T-helper 1 cell treated with Interleukin-12 subunit alpha and Interleukin-12 subunit beta and Interleukin-4 antibody, amounts not matched to agents 30 ng/mL and 1 ng/mL, for 36 hours (primary cell): ENCODE data around the gene TMEM63B. TPM values are rescaled to one million over a fixed set of nuclear protein-coding genes. Genes with fewer than 3 reads are reported as not detected.
"Not testable (repeated sequence)": the region's sequence is repeated elsewhere in the genome, so short reads cannot be mapped to it uniquely, and the experiment has no call there.

Source experiments
- intact Hi-C: fragments of 100-400 bp; cut with micrococcal nuclease; formaldehyde crosslinking; loops from one replicate; pipeline ENCODE4 v1.15.1; 2024
- total RNA-seq: library from RNA; stranded (reverse); gene quantifications from 2 replicates; pipeline ENCODE4 v1.2.3, GENCODE V29; 2022

Gene TMEM63B
- total RNA-seq, 1 donor from 2014 or later: 14.5 TPM

DNA sequence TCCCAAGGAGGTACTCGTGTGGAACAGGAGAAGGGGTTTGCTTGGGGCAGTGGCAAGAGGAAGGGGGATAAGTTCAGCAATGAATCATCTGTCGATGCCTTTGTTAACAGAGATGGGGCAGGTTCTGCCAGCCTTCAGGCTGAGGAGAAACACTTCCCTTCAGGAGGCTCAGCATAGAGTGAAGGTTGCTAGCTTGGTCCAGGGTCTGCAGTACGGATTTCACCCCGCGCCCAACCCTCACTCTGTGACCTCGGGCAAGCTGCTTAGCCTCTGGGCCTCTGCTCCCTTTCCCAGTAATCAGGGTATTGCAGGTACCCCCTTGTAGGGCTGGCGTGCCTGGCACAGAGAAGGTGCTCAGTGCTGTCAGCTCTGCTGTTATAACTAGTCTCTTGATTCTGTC lies 38.8 kb downstream of the TMEM63B start:
- intact Hi-C loops: no loop called here

DNA sequence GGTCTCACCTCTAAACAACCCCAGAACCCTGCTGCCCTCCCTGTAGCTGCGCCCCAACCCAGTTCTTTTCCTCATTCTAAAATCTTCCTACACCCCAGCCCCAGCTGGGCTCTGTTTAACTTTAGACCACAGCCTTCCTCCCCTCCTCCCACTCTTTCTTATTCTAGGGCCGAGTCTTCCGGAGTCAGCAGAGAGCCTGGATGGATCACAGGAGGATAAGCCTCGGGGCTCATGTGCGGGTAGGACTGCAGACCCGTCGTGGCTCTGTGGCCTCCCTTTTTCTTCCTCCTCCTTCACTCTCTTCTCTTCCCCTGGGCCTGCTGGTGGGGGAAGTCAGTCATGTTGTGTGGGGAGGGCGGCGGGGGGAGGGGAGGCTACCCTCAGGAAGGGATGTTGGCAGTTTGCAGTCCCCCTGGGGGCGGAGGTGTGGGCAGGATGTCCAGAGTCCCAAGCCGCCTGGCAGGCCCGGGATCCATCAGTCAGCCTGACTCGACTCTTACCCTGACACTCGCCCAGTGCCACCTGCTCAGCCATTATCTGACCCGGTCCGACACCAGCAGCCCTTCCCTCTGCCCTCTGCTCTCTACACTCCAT lies 39.3 kb downstream of the TMEM63B start:
- intact Hi-C loops: no loop called here

DNA sequence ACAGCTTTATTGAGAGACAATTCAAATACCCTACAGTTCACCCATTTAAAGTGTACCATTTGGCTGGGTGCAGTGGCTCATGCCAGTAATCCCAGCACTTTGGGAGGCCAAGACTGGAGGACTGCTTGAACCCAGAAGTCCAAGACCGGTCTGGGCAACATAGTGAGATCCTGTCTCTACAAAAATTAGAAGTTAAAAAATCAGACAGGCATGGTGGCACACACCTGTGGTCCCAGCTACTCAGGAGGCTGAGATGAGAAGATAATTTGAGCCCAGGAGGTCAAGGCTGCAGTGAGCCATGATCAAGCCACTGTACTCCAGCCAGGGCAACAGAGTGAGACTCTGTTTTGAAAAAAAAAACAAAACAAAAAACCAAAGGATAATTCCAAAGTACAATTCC lies 40.2 kb downstream of the TMEM63B start:
- intact Hi-C loops: no loop called here

DNA sequence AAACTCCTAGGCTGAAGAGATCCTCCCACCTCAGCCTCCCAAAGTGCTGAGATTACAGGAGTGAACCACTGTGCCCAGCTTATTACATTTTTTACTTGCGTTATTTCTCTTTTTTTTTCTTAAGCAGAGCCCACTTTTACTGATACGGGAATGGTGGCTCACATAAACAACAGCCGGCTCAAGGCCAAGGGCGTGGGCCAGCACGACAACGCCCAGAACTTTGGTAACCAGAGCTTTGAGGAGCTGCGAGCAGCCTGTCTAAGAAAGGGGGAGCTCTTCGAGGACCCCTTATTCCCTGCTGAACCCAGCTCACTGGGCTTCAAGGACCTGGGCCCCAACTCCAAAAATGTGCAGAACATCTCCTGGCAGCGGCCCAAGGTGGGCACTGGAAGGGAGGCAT lies 41.8 kb downstream of the TMEM63B start:
- intact Hi-C loops: no loop called here

DNA sequence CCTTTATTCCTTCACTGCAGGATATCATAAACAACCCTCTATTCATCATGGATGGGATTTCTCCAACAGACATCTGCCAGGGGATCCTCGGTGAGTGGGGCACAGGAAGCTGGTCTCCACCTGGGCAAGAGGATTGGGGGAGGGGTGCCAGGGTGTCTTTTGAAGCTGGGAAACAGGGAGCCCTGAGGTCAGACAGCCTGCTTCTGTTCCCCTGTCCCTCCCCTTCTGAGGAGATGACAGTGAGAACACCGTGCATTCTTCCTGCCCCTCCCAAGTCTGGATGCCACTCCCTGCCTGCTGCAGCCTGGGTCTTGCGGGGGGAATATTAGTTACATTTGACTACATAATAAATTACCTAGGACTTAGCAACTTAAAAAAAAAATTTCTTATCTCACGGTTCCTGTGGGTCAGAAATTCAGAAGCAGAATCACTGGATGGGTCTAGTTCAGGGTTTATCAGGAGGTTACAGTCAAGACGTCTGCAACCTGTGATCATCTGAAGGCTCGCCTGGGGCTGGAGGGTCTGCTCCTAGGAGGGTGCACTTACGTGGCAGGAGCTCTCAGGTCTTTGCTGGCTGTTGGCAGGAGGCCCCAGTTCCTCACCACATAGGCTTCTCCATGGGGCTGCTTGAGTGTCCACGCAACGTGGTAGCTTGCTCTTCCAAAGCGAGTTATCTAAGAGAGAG lies 42.7 kb downstream of the TMEM63B start:
- intact Hi-C loops: no loop called here

DNA sequence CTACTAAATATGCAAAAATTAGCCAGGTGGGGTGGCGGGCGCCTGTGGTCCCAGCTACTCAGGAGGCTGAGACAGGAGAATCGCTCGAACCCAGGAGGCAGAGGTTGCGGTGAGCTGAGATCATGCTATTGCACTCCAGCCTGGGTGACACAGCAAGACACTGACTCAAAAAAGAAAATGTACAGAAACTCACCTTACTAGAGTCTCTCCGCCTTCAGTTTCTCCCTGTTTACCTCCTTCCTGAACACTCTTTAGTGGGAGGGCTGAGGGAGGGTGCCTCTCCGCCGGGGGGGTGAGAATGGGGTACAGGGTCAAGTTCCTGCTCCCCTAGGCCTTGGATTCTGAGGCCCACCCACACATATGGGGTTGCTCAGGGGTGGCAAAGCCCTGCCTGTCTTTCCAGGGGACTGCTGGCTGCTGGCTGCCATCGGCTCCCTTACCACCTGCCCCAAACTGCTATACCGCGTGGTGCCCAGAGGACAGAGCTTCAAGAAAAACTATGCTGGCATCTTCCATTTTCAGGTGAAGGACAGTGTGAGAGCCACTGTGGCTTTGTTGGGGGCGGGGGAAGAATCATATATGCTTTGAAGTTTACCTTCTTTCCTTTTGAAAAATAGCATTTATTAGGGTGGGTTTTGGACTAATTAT lies 44.7 kb downstream of the TMEM63B start:
- intact Hi-C loops: loop anchor here (1.0 kb wide), 7 partner anchors 49 to 166 kb away; partner anchors contain the start of genes AARS2 and SLC35B2

DNA sequence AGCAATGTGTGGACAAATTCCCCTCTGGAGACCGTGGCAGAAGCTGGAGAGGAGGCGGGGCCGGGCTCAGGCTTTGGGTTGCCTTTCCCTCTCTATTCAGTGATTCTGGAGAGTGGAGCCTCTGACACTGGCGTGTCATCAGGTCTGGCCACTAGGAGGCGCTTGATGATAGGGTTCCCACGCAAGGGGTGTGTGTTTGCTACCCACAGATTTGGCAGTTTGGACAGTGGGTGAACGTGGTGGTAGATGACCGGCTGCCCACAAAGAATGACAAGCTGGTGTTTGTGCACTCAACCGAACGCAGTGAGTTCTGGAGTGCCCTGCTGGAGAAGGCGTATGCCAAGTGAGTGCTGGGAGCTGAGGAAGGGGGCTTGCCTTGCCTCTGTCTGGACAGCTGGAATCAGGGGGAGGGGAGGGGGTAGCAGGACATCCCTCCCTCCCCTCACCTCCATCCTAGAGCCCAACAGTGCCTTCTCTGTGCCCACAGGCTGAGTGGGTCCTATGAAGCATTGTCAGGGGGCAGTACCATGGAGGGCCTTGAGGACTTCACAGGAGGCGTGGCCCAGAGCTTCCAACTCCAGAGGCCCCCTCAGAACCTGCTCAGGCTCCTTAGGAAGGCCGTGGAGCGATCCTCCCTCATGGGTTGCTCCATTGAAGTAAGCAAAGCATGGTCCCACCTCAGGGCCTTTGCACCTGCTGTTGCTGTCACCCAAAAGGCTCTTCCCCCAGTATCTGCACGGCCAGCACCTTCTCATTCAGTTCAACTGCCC lies 45.6 kb downstream of the TMEM63B start:
- intact Hi-C loops: loop anchor here (1.0 kb wide), 7 partner anchors 48 to 165 kb away; partner anchors contain the start of genes AARS2 and SLC35B2

DNA sequence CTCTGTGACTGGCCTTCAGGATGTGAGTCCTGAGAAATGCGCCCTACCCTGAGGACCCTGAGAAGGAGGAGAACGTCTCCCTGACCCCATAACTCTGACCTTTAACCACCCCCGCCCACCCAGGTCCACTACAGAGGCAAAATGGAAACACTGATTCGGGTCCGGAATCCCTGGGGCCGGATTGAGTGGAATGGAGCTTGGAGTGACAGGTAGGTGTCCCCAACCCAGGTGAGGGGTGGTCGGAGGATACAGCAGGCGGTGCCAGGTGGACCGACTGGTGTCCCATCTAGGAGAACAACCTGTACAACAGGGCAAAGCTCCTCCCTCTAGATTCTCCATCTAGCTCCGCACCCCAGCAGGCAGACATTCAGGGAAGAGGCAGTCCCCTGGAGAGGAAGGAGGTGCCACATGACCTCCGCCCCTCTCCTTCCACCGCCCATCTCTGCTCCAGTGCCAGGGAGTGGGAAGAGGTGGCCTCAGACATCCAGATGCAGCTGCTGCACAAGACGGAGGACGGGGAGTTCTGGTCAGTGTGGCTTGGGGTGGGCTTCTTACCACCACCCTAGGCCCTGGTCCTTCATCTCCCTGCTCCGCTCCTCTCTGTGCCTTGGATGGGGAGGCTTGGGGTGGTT lies 48.9 kb downstream of the TMEM63B start:
- intact Hi-C loops: no loop called here

DNA sequence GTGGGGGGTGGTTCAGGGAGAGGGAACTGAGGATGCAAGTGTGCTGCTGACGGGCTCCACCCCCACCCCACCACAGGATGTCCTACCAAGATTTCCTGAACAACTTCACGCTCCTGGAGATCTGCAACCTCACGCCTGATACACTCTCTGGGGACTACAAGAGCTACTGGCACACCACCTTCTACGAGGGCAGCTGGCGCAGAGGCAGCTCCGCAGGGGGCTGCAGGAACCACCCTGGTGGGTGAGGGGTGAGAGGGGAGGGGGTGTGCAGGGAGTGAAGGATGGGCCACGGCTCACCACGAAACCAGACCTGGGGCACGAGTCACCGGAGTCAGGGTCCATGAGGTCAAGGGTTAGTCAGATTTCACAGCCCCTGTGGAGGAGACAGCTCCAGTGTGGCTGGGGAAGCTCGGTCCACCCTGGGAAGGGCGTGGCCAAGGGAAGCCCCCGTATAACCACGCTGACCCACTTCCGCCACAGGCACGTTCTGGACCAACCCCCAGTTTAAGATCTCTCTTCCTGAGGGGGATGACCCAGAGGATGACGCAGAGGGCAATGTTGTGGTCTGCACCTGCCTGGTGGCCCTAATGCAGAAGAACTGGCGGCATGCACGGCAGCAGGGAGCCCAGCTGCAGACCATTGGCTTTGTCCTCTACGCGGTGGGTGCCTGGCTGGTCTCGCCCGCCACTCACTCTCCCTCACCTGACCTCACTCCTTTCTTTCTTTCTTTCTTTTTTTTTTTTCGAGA lies 49.6 kb downstream of the TMEM63B start:
- intact Hi-C loops: no loop called here

DNA sequence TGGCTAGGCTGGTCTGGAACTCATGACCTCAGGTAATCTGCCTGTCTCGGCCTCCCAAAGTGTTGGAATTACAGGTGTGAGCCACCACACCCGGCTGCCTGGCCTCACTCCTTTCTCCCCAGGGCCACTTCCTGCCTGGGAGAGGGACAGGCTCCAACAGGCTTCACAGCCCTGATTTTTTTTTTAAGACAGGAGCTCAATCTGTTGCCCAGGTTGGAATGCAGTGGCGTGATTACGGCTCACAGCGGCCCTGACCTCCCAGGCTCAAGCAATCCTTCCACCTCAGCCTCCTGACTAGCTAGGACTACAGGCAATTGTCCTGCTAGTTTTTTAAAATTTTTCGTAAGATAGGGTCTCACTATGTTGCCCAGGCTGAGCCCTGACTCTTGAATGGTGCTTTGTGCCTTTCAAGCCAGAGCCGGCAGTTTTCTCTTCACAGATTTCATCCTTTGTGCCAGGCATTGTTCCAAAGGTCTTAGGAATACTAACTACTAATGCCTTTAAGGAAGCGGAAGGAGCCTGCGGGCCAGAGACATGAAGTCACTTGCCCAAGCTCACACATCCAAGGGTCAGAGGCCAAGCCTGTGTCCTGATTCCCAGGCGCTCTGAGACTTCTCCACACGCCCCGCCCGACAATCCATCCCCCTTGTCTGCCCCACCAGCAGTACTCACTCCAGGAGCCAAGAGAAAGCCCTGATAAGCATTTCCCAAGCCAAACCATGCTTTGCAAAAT lies 50.5 kb downstream of the TMEM63B start:
- intact Hi-C loops: no loop called here

DNA sequence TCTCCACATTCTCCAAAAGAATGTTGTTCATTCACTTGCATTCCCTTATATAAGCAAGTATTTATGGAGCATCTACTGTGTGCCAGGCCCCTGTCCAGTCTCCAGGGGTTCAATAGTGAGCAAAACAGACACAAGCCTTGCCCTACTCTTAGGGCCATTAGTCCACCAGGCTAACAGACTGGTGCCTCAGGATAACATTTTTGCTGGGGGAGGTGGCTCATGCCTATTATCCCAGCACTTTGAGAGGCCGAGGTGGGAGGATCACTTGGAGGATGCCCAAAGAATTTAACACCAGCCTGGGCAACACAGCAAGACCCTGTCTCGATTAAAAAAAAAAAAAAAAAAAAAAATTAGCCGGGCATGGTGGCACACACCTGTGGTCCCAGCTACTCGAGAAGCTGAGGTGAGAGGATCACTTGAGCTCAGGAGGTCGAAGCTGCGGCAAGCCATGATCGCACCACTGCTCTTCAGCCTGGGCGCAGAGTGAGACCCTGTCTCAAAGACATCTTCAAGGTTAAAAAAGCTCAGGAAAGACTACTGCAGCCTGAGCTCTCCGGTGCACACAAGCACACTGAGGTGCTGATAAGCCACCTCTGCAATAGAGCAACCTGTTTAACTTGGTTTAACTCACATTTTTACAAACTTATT lies 51.2 kb downstream of the TMEM63B start:
- intact Hi-C loops: no loop called here

DNA sequence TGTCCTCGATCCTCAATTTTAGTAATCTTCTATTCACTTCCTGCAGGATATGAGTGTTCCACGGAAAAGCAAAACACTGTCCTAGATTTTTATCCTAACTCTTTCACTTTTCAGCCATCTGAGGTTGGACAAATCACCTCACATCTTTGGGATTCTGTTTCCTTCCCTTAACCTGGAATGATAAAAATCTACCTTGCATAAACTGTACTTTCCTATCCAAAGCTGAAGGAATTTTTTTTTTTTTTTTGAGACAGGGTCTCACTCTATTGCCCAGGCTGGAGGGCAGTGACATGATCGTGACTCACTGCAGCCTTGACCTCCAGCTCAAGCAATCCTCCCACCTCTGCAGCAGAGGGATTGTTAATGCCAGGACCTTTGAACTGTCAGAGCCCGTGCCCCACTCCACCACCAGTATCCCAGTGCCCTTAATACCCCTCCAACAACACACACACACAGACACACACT lies 51.8 kb downstream of the TMEM63B start:
- intact Hi-C loops: no loop called here

DNA sequence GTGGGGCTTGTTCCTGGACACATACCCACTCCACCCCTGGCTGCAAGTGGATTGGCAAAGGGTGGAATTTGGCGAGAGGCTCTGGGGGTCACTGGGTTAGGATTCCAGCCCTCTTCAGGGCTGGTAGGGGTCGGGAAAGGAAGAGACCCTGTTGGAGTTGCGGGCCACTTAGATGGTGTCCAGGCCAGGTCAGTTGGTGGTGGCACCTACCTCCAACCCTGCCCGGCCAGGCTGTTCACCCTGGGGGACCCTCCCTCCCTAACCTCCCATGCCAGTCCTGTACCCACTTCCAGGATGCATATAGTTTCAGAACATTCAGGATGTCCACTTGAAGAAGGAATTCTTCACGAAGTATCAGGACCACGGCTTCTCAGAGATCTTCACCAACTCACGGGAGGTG lies 52.3 kb downstream of the TMEM63B start:
- intact Hi-C loops: no loop called here

DNA sequence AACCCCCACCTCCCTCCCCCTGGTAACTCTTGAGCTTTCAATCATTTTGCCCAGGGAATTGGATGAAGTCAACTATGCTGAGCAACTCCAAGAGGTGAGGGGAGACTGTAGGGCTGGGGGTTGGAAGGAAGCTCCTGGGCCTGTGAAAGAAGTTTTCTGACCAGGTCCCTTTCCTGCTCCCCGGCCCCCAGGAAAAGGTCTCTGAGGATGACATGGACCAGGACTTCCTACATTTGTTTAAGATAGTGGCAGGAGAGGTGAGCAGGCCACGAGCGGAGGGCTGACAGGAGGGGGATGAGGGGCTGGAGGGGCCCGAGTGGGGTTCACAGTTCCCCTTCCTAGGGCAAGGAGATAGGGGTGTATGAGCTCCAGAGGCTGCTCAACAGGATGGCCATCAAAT lies 53.1 kb downstream of the TMEM63B start:
- intact Hi-C loops: no loop called here

DNA sequence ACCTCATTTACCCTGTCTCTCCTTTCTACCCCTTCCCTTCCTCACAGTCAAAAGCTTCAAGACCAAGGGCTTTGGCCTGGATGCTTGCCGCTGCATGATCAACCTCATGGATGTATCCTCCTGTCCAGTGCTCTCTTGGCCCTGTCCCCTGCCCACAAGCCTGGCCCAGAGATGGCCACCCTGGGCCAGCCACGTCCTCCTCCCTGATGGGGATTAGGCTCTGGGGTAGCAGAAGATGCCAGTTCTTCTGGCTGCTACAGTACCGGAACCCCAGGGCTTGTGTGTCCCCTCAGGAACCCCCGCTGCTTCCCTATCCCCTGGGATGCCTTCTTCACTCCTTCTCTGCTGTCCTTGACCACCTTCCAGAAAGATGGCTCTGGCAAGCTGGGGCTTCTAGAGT lies 53.5 kb downstream of the TMEM63B start:
- intact Hi-C loops: no loop called here

DNA sequence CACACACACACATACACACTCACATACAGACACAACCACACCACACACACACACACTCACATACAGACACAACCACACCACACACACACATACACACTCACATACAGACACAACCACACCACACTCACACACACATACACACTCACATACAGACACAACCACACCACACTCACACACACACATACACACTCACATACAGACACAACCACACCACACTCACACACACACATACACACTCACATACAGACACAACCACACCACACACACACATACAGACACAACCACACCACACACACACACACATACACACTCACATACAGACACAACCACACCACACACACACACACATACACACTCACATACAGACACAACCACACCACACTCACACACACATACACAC lies 54.4 kb downstream of the TMEM63B start:
- intact Hi-C loops: not testable (repeated sequence)

DNA sequence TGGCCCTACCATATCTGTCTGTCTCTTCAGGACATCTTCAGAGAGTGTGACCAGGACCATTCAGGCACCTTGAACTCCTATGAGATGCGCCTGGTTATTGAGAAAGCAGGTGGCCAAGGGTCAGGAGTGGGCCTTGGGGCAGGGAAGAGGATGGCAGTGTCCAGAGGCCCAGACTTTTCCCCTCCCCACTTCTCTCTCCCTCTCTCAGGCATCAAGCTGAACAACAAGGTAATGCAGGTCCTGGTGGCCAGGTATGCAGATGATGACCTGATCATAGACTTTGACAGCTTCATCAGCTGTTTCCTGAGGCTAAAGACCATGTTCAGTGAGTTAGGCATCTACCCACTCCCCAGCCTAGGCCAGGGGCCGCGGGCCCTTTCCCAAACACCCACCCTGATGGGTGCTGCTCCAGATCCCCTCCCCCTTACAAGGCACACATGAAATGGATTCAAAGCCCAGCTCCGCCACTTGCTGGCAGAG lies 55.6 kb downstream of the TMEM63B start:
- intact Hi-C loops: no loop called here

DNA sequence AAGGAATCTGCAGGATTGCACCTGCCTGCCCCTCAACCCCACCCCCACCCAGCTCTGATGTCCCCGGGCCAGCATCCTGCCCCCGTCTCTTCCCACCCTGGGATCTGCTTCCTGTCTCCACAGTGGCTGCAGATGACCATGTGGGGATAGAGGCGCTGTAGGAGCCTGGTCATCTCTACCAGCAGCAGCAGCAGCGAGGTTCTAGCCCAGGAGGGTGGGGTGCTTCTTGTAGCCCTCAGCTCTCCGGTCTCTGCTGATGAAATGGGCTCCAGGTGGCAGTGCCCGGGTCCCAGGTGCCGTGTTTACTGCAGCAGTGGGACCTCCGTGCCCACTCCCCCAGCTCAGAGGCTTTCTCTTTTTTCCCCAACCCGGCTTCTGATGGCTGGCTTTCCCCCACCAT lies 56.4 kb downstream of the TMEM63B start:
- intact Hi-C loops: no loop called here

DNA sequence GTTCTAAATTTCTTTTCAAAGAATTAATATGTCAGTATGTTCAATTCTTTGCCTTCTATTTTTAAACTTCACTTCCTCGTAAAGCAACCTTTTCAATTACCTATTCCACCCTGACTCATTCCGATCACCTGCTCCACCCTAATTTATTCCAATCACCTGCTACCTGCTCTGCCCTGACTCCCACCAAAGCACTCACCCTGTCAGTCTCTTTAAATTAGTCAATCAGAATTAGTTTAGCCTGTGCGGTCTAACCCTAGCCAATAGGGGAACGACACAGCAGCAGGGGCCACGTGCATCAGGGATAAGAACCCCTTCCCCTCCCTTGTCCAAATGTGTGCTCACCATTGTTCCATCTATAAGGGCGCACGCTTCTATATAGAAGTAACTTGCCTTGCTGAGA lies 58.0 kb downstream of the TMEM63B start:
- intact Hi-C loops: not testable (repeated sequence)
